NCI-H1694 (cell line): Measurements from ENCODE around the gene TCAF1.
"Not testable (repeated sequence)": the region's sequence is repeated elsewhere in the genome, so short reads cannot be mapped to it uniquely, and the experiment has no call there.

ENCODE experiments used
- DNase-seq: peaks from one replicate; lab custom pipeline; 2025; lab: John Stamatoyannopoulos, UW

TCAF1 gene

DNA sequence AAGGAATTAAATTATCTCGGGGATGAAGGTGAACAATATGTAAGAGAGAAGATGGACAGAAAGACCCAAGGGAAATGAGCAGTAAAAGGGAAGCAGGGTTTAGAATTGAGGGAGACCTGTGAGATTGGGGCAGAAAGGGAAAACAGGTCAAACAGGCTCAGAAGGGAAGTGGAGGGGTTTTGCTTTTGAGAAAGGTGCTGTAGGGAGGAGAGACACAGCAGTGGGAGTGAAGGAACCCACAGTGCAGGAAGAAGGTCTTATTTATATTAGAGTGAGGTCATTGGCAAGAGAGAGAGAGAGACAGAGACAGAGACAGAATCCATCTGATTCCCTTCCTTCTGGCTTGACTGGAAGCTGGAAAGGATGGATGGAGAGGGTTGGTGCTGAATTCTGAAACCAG is 3.5 kb upstream of the TCAF1 start:
- DNase-seq: no peak

GRCh38 chr7:143902332-143902899 is 440 bp upstream of the TCAF1 start:
- DNase-seq: no peak

DNA sequence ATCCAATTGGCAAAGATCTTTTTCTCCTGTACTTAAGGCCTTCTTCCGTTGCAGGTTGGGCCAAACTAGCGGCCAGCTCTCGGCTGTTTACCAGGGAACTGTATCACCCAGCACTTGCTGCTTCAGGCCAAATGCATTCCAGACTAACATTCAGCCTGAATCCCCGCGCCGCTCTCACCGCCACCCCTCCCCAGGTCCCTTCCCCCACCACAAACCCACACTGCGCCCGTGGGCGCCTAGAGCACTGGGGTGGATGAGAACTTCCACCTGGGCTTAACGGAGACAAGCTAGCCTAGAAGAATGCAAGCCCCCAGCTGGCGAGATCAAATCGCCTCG is 676 bp downstream of the TCAF1 start:
- no peak for DNase-seq

DNA sequence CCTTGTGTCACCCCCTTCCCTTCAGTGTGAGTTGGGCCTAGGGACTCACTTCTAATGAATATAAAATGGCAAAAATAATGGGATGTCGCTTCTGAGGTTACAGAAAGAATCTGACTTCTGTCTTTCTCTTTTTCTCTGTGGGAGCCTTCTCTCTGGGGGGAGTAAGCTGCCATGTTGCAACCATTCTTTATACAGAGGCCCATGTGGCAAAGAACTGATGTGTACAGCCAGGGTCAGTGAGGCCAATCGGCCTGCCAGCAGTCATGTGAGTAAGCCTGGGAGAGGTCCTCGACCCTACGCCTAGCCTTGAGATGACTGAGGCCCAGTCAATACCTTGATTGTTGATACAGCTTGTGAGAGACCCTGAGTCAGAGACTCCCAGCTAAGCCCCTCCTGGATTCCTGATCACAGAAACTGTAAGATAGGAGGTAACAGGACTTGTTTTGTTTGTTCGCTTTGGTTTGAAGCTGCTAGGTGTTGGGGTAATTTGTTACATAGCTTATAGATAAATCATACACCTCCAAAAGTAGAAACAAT is 1.7 kb downstream of the TCAF1 start:
- no peak for DNase-seq

GRCh38 chr7:143898810-143899209 is 3.2 kb downstream of the TCAF1 start:
- no peak for DNase-seq

- no peak for DNase-seq
These were observed 5.3 kb downstream of the TCAF1 start for GRCh38 chr7:143896667-143897066.

GRCh38 chr7:143892527-143893300 is 9.3 kb downstream of the TCAF1 start:
- no peak for DNase-seq

DNA sequence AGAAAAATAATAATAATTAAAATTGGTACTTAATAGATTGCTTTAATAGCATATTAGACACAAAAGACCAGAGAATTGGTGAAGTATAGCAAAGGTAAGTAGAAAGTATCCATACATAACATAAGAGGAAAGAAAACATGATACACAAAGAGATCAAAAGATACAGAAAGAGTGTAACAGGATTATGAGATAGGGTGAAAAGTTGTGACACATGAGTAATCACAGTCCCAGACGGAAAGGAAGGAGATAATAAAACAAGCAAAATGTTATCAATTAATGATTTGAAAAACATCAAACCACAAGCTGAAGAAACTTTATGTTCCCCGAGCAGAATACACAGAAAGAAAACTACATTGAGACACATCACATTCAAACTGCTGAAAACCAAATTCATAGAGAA is 10.5 kb downstream of the TCAF1 start:
- DNase-seq: no peak

DNA sequence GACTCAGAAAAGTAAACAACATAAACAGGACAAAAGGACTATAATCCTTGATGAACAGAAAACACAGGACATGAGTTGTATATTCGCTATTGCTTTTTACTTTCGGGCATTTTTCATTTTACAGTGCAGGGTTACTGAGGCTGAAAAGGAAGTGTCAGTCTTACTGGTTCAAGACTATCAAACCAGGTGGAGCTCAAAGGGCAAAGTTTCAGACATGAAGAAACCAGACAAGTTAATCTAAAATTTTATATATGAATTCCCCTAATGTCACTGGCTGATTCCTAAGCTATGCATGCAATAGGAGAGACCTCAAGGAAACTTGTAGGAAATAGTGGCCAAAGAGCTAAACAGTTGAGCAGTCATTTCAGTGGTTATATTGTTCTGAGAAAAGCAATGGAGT is 11.4 kb downstream of the TCAF1 start:
- DNase-seq: no peak

- DNase-seq: no peak
These were observed 12.9 kb downstream of the TCAF1 start for GRCh38 chr7:143889068-143889467.

DNA sequence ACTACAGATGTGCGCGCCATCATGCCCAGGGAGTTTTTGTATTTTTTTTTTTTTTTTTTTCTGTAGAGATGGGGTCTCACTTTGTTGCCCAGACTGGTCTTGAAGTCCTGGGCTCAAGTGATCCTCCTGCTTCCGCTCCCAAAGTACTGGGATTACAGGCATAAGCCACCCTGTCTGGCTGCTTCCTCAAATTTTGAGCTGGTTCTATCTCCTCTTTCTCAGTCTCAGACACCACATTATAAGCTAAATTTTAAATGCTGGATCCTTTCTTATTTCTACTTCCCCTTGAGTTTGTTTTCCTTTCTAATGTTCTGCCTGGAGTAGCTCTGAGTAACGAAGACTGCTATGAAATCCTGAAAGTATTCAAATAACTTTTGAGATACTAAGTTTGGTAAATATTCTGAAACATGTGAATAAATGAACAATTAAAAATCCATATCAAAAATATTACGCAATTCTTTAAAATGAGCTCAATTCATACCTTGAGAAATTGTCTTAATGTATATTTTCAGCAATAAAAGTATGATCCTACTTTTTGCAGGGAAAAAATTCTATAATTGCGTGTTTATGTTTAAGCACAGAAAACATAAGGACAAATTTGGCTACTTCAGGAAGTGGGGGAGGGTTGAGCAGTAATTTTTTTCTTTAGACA is 15.0 kb downstream of the TCAF1 start:
- no peak for DNase-seq

GRCh38 chr7:143885951-143886350 is 16.0 kb downstream of the TCAF1 start:
- no peak for DNase-seq

DNA sequence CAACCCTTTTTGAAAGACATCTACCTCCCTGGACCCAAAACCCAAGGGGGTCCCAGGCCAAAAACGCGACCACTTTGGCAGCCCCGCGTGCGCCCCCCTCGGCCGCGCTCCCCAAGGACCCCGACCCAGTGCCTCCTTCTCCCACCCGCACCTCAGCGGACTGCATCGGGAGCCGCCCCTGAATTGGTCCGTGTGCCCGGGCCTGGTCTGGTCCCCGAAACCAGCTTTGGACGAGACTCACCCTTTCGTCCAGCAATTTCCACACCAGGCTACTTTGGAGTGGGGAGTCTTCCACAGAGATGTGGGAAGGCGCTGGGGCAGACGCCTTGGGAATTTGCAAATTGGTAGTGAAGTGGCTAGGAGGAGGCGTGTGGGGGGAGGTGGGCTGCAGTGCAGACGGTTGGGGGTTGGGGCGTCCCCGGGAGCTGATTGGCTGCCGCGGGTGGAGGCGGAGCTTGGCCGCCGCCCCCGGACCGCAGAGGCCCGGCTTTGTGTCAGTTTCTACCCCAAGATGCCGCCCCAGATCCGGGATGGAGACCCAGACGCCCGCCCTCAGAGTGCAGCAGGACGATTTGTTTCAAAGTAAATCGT is 16.9 kb downstream of the TCAF1 start:
- DNase-seq: peak; percentile 25

GRCh38 chr7:143884241-143884968 is 17.6 kb downstream of the TCAF1 start:
- DNase-seq: no peak

DNA sequence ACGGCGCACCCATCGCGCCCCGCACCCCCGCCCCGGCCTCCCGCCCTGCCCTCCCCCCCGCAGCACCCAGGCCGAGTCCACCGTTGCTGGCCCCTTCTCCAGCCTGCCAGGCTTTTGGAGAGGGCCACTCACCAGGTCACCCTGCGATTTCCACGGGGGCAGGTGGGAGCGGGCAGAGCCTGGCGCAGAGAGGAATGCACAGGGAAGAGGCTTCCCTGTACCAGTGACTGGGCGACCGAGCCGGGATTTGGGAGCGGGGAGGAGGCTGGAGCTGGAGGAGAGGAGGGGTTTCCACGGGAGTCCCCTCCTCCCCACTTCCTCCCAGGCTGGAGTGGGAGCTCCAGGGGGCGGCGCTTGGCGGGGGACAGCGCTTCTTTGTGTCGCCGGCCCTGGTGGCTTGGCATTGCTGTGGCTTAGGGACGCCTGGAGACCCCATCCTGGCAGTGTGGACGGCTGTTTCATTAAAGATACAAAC is 19.3 kb downstream of the TCAF1 start:
- peak; percentile 30 for DNase-seq

GRCh38 chr7:143882020-143882603 is 19.9 kb downstream of the TCAF1 start:
- no peak for DNase-seq

DNA sequence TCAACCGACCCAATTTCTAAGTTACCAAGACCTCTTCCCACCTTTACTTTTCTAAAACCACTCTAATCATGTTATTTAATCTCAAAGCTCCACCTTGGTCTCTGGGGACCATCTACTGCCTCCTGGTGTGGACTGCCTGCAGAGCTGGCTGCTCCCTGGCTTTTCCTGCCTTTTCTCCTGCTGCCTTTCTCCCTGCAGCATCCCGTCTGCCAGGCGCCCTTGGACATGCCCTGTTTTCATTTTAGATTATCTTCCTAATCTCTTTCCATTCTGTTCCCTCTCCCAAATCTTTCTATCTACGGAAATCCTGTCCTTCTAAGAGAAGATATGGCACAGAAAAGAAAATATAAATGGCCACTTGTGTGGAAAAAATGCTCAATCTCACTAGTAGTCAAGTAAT is 23.1 kb downstream of the TCAF1 start:
- no peak for DNase-seq

- DNase-seq: no peak
These were observed 24.9 kb downstream of the TCAF1 start for GRCh38 chr7:143877098-143877497.

GRCh38 chr7:143876218-143876617 is 25.8 kb downstream of the TCAF1 start:
- no peak for DNase-seq

DNA sequence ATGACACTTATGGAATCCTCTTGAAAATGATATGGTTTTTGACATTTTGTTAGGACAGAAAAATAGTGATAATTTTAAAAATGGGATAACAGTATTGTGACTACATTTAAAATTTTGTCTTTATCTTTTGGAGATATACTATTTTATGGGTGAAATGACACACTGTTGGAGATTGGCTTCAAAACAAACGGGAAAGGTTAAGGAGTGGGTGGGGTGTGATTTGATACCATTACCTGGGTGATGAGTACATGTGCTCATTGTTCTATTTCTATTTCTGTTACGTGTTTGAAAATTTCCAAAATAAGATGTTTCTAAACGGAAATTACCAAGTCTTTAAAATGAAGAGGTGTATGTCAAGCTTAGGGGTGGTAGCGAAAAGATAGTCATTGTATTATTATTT is 28.7 kb downstream of the TCAF1 start:
- DNase-seq: not testable (repeated sequence)

DNA sequence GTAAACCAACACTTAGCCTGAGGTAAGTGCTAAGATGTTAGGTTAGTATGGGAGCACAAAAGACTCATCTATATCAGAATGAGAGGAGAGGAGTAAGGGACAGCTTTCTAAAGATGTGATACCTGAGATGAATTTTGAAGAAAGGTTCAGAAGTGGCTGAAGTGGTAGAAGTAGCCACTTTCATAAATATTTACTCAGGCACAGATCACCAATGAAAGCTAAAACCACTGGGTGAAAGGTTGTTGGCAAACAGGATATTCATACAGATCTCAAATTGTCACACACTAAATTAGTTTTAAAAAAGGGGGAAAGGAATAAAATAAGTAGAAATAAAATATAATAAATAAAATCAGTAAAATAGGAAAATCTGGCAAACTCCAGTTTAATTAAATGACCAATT is 30.4 kb downstream of the TCAF1 start:
- not testable (repeated sequence) for DNase-seq

- DNase-seq: not testable (repeated sequence)
These were observed 44.0 kb downstream of the TCAF1 start for GRCh38 chr7:143857994-143858393.
